ENCODE measurements around the gene PHLDB2.

Gene PHLDB2

GRCh38 chr3:111885578-111885977, 26.5 kb downstream of the PHLDB2 start:
- no peak for DNase-seq

DNA sequence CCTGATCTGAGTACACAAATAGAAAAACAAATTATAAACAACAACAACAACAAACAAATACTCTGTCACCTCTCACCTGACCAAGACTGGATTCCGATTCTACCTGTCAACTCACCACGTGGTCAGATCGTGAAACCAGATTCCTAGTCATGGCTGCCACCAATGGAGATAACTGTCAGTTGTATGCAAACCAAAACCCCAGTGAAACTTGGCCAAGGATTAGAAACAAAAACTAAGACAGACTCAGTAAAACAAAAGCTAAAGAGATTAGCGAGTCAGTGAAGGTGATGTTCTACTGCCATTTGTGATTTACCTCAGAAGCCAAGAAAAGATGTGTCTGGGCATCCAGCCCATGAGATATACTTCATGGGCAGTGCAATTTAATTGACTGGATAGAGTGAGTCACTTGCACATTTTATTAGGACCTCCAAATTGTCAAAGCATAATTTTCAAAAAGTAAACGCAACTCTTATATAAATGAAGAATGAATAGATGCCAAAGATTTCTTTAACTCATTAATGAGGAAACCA, 31.1 kb downstream of the PHLDB2 start:
- no peak for DNase-seq

- DNase-seq = no peak
Observed at GRCh38 chr3:111892070-111892469, 33.0 kb downstream of the PHLDB2 start.

GRCh38 chr3:111895071-111895470, 36.0 kb downstream of the PHLDB2 start:
- DNase-seq = no peak

DNA sequence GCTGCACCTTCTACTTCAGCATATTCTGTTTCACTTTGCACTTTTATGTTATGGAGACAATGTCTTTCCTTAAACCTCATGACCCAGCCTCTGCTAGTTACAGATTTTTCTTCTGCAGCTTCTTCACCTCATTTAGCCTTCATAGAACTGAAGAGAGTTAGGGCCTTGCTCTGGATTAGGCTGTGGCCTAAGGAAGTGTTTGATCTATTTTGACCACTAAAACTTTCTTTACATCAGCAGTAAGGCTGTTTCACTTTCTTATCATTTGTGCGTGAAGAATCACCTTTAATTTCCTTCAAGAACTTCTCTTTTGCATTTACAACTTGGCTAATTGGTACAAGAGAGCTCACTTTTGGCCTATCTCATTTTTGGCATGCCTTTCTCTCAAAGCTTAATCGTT, 40.9 kb downstream of the PHLDB2 start:
- DNase-seq = no peak

DNA sequence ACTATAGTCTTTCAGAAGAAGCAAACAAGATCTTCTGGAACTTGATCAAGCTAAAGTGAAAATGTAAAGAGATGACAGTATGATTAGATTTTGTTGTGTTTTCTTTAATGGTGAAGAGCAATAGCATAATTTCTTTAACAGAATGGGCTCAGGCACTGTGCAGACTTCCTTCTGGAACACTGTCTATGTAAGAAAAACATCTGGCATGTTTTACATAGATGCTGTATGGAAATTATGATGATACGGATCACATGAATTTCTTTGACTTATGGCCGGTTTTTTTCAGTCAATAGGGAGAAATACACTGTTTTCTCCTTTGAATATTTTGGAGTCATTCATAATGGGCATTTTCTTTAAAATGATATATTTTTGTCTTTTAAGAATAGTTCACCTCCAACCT, 42.6 kb downstream of the PHLDB2 start:
- DNase-seq = no peak

DNA sequence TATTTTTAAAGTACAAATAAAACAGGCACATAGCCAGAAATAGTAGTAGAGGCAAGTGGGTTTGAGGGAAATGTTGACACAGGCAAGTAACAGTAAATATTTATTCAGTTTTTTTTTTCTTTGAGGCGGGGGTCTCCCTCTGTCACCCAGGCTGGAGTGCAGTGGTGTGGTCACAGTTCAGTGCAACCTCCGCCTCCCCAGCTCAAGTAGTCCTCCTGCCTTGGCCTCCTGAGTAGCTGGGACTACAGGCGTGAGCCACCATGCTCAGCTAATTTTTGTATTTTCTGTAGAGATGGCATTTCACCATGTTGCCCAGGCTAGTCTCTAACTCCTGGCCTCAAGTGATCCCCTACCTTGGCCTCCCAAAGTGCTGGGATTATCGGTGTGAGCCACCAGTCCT, 43.5 kb downstream of the PHLDB2 start:
- DNase-seq = no peak

- no peak for DNase-seq
Observed at GRCh38 chr3:111903067-111903511, 44.0 kb downstream of the PHLDB2 start.

DNA sequence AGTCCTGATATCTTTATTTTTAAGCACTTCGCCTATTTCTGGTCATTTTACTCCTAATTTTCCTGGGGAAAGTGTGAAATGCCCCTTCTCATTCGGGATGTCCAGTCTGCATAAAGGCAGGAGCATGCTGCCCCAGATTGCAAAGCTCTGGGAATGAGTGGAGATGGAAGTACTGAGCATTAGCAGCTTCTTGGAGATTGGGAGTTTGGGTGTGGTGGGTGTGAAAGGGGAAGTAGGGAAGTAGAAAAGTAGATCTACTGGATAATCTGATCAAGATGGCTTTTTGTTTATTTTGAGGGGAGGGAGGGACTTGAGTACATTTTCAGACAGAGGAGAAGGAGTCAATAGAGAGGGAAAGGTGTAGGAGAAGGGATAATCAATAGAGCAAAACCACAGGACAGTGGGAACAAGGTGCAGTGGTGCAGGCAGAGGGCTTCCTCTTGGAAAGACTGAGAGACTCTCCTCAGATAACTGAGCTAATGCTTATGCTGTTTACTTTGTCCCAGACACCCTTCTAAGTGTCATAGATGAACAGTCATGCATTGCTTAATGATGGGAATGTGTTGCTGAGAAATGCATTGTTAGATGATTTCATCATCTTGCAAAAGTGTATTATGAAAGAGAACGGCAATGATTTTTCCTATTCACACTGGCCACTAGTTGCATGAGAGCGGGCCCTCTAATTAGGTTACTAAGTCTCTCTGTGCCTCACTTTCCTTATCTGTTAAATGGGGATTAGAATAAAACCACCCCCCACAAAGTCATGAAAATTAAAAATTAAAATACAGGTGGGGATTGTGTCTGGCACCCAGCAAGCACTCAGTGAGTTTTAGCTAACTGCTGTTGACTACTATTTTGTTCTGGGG, 45.5 kb downstream of the PHLDB2 start:
- DNase-seq = no peak

- DNase-seq = no peak
Observed at GRCh38 chr3:111906656-111907055, 47.6 kb downstream of the PHLDB2 start.

- DNase-seq = no peak
Observed at GRCh38 chr3:111907151-111907550, 48.1 kb downstream of the PHLDB2 start.

- no peak for DNase-seq
Observed at GRCh38 chr3:111910806-111911205, 51.7 kb downstream of the PHLDB2 start.

- DNase-seq = no peak
Observed at GRCh38 chr3:111911446-111911845, 52.4 kb downstream of the PHLDB2 start.

- no peak for DNase-seq
Observed at GRCh38 chr3:111913163-111913763, 54.2 kb downstream of the PHLDB2 start.

DNA sequence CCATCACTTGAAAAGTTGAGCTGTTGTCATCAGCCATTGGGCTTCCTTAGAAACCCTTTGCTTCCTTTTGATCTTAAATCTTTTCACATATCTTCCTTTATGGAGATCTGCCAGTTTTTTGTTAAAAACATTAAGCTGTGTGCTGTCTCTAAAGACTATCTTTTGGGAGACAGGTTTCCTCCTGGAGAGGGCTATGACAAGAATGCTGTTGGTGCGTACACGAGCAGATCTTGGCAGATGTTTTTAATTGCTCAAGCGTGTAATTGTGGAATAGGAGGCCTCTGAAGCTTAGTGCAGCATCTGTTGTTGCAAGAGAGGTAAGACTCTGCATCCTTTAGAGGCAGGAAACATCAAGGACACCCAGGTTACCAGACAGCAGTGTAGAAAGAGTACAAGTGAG, 56.8 kb downstream of the PHLDB2 start:
- DNase-seq = no peak

GRCh38 chr3:111917300-111917699, 58.2 kb downstream of the PHLDB2 start:
- DNase-seq = no peak

GRCh38 chr3:111919370-111920065, 60.5 kb downstream of the PHLDB2 start:
- no peak for DNase-seq

DNA sequence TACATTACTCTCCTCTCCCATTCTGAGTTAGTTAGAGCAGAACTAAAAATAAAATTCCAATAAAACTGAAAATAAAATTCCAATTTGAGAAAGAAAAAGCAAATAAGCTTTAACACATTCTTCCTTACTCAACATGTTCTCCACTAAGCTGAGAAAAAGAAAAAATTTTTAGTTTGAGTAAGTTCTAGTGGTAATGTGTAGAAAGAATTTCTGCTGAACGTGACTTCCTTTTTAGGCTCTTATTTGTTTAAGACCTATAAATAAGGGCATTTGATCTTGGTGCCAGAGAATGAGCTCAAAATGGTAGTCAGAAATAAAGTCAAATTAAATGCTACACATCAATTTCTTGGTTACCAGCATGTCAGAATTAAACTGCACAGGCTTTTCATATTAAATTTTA, 62.1 kb downstream of the PHLDB2 start:
- DNase-seq = no peak

- DNase-seq = no peak
Observed at GRCh38 chr3:111923095-111923771, 64.2 kb downstream of the PHLDB2 start.

- DNase-seq = no peak
Observed at GRCh38 chr3:111923806-111924205, 64.7 kb downstream of the PHLDB2 start.

- no peak for DNase-seq
Observed at GRCh38 chr3:111924283-111924682, 65.2 kb downstream of the PHLDB2 start.

- DNase-seq = no peak
Observed at GRCh38 chr3:111926266-111926676, 67.2 kb downstream of the PHLDB2 start.

DNA sequence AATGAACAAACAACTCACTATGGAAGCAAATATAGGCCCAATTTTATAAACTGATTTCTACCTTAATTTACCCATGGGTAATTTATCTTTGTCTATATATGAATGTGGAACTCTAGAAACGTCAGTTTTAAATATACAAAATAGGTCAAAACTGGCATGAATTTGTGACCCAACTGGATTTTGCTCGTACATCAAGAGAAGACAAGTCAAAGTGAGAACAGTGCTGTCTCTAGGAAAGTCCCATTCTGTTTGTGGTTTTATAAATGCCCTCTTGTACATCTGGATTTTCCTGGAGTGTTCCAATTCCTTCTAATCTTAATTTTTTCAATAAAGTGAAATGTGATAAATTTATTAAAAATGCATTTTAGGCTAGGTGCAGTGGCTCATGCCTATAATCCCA, 69.5 kb downstream of the PHLDB2 start:
- DNase-seq = no peak
